GM06990 (cell line): ENCODE results near the gene FBXW8.

Experiments used
- DNase-seq: peaks from one replicate; pipeline ENCODE4 v3.0.0-alpha.2; 2011; ENCODE audit not compliant: insufficient read length; ENCODE audit errors: extremely low read depth
- H3K27me3 ChIP-seq: replicated peaks from 2 replicates; pipeline ENCODE4 v1.6.0; 2011; ENCODE audit warnings: low read length; ENCODE audit not compliant: control insufficient read depth, insufficient read depth
- H3K36me3 ChIP-seq: 2 replicates; pipeline ENCODE4 v1.5.1; 2011; ENCODE audit warnings: low read length; ENCODE audit not compliant: control insufficient read depth, insufficient read depth
- H3K4me3 ChIP-seq: replicated peaks from 2 replicates; pipeline ENCODE4 v1.5.1; 2011; ENCODE audit warnings: low read depth, mild to moderate bottlenecking, control low read depth, low read length
- CTCF ChIP-seq: IDR thresholded peaks from 2 replicates; pipeline ENCODE4 v1.5.1; 2011; ENCODE audit warnings: low read length, control low read depth, mild to moderate bottlenecking, inconsistent platforms; ENCODE audit not compliant: insufficient read depth, poor library complexity, severe bottlenecking

FBXW8 gene

GRCh38 chr12:116937640-116938039 is 26.9 kb downstream of the FBXW8 start:
- no peak overlapping the region for H3K4me3 ChIP-seq
- no peaks in the 10 kb centered on the region; the same call in 1 of the 2 replicates for H3K36me3 ChIP-seq
- DNase-seq = no peak
- no peaks in the 10 kb centered on the region for H3K27me3 ChIP-seq
- TF ChIP-seq CTCF = no peak

GRCh38 chr12:116939734-116940133 is 29.0 kb downstream of the FBXW8 start:
- H3K4me3 ChIP-seq = no peak overlapping the region
- H3K27me3 ChIP-seq = no peaks in the 10 kb centered on the region
- no peak for TF ChIP-seq CTCF
- H3K36me3 ChIP-seq = no peaks in the 10 kb centered on the region; the same call in 1 of the 2 replicates
- DNase-seq = no peak

GRCh38 chr12:116941188-116941587 is 30.4 kb downstream of the FBXW8 start:
- no peak for TF ChIP-seq CTCF
- no peak overlapping the region for H3K4me3 ChIP-seq
- DNase-seq = no peak
- H3K27me3 ChIP-seq = no peaks in the 10 kb centered on the region
- peaks cover 3% of the 10 kb centered on the region for H3K36me3 ChIP-seq

GRCh38 chr12:116943419-116944372 is 32.9 kb downstream of the FBXW8 start:
- no peak overlapping the region for H3K4me3 ChIP-seq
- TF ChIP-seq CTCF = no peak
- H3K36me3 ChIP-seq = peaks cover 6% of the 10 kb centered on the region
- DNase-seq = no peak
- no peaks in the 10 kb centered on the region for H3K27me3 ChIP-seq

- H3K36me3 ChIP-seq = peaks cover 7% of the 10 kb centered on the region
- H3K27me3 ChIP-seq = no peaks in the 10 kb centered on the region
- no peak for TF ChIP-seq CTCF
- no peak overlapping the region for H3K4me3 ChIP-seq
- DNase-seq = no peak
Observed at GRCh38 chr12:116945886-116946550, 35.3 kb downstream of the FBXW8 start.
